RKO (cell line): ENCODE measurements around the gene PSMG1.
A peak's percentile ranks its signal among the peaks of the same experiment; 100 is the strongest.
"Not testable (repeated sequence)": the region's sequence is repeated elsewhere in the genome, so short reads cannot be mapped to it uniquely, and the experiment has no call there.

Source experiments
- DNase-seq: peaks from one replicate; pipeline ENCODE4 v3.0.0-alpha.2; 2016; ENCODE audit warnings: low spot score

PSMG1 gene

GRCh38 chr21:39188521-39189139, 5.4 kb upstream of the PSMG1 start:
- no peak for DNase-seq

DNA sequence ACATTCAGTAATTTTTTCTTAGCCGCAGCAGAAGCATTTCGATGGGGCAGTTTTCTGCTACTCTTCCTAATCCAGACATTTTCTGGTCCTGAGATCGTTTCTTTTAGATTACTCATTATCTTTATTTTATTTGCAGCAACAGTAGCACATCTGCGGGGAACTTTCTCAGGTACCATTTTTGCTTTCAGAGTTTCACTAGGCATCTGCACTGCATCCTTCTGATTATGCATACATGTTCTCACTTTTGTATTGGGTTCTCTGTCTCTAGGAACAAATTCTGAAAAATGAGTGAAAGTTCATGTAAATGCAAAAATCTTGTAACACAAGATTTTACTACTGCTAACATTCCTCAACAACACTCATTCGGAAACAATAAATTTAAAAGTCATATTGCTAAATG, 3.9 kb upstream of the PSMG1 start:
- DNase-seq: no peak

- DNase-seq: no peak
These were observed 3.4 kb upstream of the PSMG1 start for GRCh38 chr21:39186676-39187075.

GRCh38 chr21:39185157-39185556, 1.9 kb upstream of the PSMG1 start:
- DNase-seq: no peak

- DNase-seq: peak; percentile 33
These were observed 1.1 kb upstream of the PSMG1 start for GRCh38 chr21:39184050-39184980.

GRCh38 chr21:39182484-39183271, 573 bp downstream of the PSMG1 start:
- peak; percentile 27 for DNase-seq

DNA sequence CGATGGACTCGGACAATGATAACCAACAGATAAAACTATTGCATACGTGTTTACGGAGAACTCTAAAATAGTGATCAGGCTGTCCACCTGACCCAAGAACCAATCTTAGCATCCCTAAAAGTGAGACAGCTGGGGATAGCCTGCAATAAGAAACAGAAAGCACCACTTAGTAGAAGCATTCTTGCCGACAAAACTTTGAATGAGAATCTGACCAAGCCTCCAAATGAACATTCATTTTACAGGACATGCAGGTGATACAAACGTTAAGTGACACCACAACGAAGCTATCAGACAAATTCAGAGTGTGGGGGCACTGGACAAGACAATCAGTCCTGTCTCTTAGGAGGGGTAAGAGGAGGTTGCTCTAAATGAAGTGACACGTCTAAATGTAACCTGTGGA, 1.2 kb downstream of the PSMG1 start:
- peak; percentile 39 for DNase-seq

DNA sequence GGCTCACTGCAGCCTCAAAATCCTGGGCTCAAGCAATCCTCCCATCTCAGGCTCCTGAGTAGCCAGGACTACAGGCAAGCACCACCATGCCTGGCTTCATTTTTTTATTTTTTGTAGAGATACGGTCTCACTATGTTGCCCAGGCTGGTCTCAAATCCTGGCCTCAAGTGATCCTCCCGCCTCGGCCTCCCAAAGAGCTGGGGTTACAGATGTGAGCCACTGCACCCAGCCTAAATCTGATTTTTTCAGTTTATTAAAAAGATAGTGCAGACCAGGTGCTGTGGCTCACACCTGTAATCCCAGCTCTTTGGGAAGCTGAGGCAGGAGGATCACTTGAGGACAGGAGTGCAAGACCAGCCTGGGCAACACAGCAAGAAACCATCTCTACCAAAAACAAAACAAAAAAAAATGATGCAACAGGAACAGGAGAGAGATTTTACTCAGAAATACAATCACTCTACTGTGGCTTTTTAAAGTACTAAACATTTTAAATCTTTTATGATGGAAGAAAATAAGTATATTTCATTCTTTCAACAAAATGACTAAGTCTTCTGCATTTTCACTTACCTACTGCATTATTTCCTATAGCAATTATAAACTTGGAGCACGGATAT, 1.9 kb downstream of the PSMG1 start:
- DNase-seq: no peak

DNA sequence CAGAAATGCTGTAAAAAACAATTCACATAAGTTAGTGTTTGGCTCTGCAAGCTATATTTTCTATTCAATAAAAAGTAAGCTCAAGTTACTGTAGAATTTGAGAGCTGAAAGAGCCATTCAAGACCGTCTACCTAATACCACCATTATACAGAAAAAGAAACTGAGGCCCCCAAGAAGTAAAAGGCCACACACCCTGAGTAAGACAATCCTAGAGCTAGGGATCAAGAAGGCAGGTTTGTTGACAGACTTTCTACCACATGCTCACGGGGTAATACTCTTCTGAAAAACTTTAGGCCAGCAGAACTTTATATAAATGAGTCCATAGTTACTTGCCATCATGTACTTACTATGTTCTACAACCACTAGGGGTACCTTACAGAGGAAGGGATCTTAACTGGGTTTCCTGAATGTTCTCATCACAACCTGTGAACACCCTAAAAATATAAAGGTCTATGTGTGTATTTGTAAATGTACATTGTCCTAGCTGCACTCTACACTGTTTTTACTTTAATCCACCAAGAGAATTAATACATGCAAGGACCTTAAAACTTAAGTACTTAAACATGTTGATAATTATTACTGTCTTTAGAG, 2.7 kb downstream of the PSMG1 start:
- DNase-seq: peak; percentile 62

- no peak for DNase-seq
These were observed 4.8 kb downstream of the PSMG1 start for GRCh38 chr21:39178421-39178820.

DNA sequence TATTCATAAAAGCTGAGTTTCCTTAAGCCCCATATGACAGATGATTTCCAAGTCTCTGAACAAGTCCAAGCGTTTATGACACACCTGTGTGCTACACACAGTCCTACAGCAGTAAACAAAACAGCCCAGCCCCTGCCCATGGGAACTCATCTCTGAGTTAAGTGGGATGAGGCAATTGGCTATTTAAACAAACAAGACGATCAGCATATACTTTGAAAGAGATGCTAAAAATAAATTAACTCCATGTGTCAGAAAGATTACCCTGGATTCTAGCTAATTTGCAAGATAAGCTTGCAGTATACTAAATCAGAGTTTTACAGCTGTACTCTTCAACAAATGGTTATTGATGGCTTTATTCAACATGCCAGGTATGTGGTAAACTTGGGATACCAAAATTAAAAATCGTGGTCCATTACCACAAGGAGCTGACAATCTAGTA, 7.0 kb downstream of the PSMG1 start:
- no peak for DNase-seq

- no peak for DNase-seq
These were observed 7.6 kb downstream of the PSMG1 start for GRCh38 chr21:39175665-39176064.

- DNase-seq: peak; percentile 42
These were observed 8.1 kb downstream of the PSMG1 start for GRCh38 chr21:39175154-39175553.

GRCh38 chr21:39173716-39174680, 9.3 kb downstream of the PSMG1 start:
- DNase-seq: no peak

- no peak for DNase-seq
These were observed 13.3 kb downstream of the PSMG1 start for GRCh38 chr21:39169906-39170305.

GRCh38 chr21:39168800-39169199, 14.5 kb downstream of the PSMG1 start:
- DNase-seq: no peak

DNA sequence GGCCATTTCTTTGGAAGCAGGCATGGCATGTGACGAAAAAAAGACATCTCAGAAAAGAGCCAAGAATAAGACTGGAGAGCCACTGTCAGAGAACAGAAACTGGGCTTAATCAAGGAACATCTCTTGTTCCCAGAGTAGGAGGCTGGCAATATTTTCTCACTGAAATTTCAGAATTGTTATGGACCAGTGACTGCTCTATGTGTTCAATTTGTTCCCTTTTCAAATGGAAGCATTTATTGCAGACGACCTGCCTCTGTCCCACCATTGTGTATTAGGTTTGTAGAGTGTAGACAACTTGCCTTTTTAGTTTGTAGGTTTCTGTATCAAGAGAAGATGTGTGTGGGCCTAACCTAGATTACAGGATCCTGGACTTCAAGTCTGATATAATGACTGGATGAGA, 18.7 kb downstream of the PSMG1 start:
- no peak for DNase-seq

- DNase-seq: no peak
These were observed 22.2 kb downstream of the PSMG1 start for GRCh38 chr21:39161064-39161463.

DNA sequence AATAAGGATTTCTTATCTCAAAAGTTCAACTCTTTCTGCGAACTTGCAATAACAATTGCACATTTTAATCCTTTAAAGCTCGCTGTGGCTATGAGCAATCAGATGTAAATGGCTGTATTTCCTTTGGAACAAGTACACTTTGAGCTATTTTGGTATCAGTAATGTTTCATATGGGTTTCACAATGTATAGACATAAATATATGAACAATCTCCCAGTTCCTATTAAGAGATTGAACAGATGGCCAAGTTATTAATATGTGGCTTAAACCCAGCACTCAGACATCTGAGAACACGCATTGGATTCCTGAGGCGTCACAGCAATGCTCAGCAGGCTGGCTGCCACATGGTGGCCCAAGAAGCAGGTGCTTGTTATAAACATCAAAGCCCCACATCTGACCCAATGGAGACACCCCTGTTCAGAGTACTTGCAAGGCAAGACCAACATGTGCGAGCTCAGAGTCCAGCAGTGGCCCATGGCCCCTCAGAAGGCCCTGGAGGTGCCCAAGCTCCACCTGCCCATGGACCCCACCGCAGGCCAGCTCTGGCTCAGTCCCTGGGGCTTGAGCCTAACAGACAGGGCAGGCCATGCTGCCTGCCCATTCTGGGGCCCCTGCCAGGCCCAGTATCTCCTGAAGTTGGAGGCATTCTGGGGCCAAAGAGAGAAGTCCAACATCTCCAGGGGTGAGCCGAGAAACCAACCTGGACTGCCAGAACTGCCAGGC, 23.7 kb downstream of the PSMG1 start:
- DNase-seq: no peak

- DNase-seq: not testable (repeated sequence)
These were observed 26.0 kb downstream of the PSMG1 start for GRCh38 chr21:39157241-39157640.
